IPS-15b (cell line): Measurements from ENCODE around the gene ELAVL3.
A peak's percentile ranks its signal among the peaks of the same experiment; 100 is the strongest.
"Not testable (repeated sequence)": the region's sequence is repeated elsewhere in the genome, so short reads cannot be mapped to it uniquely, and the experiment has no call there.

Experiments
- H3K27me3 ChIP-seq: one replicate; pipeline ENCODE4 v1.6.1; 2013; ENCODE audit warnings: low read length; ENCODE audit not compliant: control insufficient read depth, insufficient read depth
- H3K36me3 ChIP-seq: one replicate; pipeline ENCODE4 v1.6.1; 2013; ENCODE audit warnings: low read length; ENCODE audit not compliant: control insufficient read depth, insufficient read depth
- H3K4me1 ChIP-seq: one replicate; pipeline ENCODE4 v1.6.1; 2013; ENCODE audit warnings: mild to moderate bottlenecking, low read length; ENCODE audit not compliant: control insufficient read depth, insufficient read depth
- H3K4me3 ChIP-seq: one replicate; pipeline ENCODE4 v1.5.1; 2013; ENCODE audit warnings: low read depth, low read length
- H3K9ac ChIP-seq: one replicate; pipeline ENCODE4 v1.6.1; 2013; ENCODE audit warnings: low read depth, mild to moderate bottlenecking, low read length
- H3K9me3 ChIP-seq: one replicate; pipeline ENCODE4 v1.6.1; 2013; ENCODE audit warnings: mild to moderate bottlenecking, low read length; ENCODE audit not compliant: control insufficient read depth, insufficient read depth

The ELAVL3 gene

GRCh38 chr19:11422163-11423065 lies 58.4 kb downstream of the ELAVL3 start:
- Histone ChIP-seq H3K9ac (peak overlapping the region; percentile 47), H3K36me3 (no peaks in the 10 kb centered on the region), H3K27me3 (peaks cover 22% of the 10 kb centered on the region), H3K4me1 (peaks cover 4% of the 10 kb centered on the region), H3K9me3 (no peaks in the 10 kb centered on the region), H3K4me3 (peak overlapping the region; percentile 72)

GRCh38 chr19:11421371-11422098 lies 59.3 kb downstream of the ELAVL3 start:
- Histone ChIP-seq H3K4me1 (peaks cover 4% of the 10 kb centered on the region), H3K36me3 (no peaks in the 10 kb centered on the region), H3K9me3 (no peaks in the 10 kb centered on the region), H3K9ac (peak overlapping the region; percentile 60), H3K27me3 (peaks cover 22% of the 10 kb centered on the region), H3K4me3 (peak overlapping the region; percentile 72)

- peaks cover 22% of the 10 kb centered on the region for H3K27me3 ChIP-seq
- no peak overlapping the region for H3K9ac ChIP-seq
- peaks cover 4% of the 10 kb centered on the region for H3K4me1 ChIP-seq
- H3K4me3 ChIP-seq: peak overlapping the region; percentile 72
- no peaks in the 10 kb centered on the region for H3K36me3 ChIP-seq
- H3K9me3 ChIP-seq: no peaks in the 10 kb centered on the region
Observed at GRCh38 chr19:11420429-11421370, 60.1 kb downstream of the ELAVL3 start.

- Histone ChIP-seq H3K9me3 (no peaks in the 10 kb centered on the region), H3K27me3 (peaks cover 19% of the 10 kb centered on the region), H3K9ac (peak within 1 kb of the TSS; percentile 65), H3K4me1 (peaks cover 4% of the 10 kb centered on the region), H3K4me3 (peak within 1 kb of the TSS; percentile 89), H3K36me3 (no peaks in the 10 kb centered on the region)
Observed at GRCh38 chr19:11418549-11419506, 62.0 kb downstream of the ELAVL3 start, which contains the start of gene RGL3. Gene RGL3 (minus strand): TSS chr19:11419314. CDS start chr19:11419278, 36 bp downstream.

DNA sequence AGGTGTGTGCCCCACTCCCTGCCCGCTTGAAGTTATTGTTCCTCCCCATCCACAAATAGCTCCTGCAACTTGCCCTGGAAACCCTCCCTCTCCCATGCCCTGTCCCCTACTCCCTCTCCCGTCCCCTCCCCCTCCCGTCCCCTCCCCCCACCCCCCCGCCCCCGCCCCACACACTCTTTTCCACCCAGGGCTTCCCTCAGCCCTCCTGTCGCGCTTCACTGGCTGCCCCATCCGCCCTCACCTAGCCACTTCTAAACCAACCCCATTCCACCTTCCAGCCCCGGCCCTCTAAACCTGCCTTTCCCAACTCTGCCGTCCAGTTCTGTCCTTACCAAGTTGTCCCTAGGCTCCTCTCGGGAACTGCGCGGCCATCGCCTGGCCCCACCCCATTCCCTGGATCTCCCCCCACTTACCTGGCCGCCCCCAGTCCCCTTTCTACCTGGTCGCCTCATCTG lies 62.7 kb downstream of the ELAVL3 start:
- Histone ChIP-seq H3K9me3 (no peaks in the 10 kb centered on the region), H3K36me3 (no peaks in the 10 kb centered on the region), H3K4me1 (peaks cover 2% of the 10 kb centered on the region), H3K9ac (no peak overlapping the region), H3K4me3 (peak overlapping the region; percentile 89), H3K27me3 (peaks cover 14% of the 10 kb centered on the region)

- no peak overlapping the region for H3K4me3 ChIP-seq
- H3K27me3 ChIP-seq: peaks cover 11% of the 10 kb centered on the region
- H3K9ac ChIP-seq: no peak overlapping the region
- H3K36me3 ChIP-seq: no peaks in the 10 kb centered on the region
- H3K9me3 ChIP-seq: no peaks in the 10 kb centered on the region
- H3K4me1 ChIP-seq: peaks cover 2% of the 10 kb centered on the region
Observed at GRCh38 chr19:11416346-11417052, 64.3 kb downstream of the ELAVL3 start.

- peaks cover 2% of the 10 kb centered on the region for H3K27me3 ChIP-seq
- H3K9me3 ChIP-seq: no peaks in the 10 kb centered on the region
- H3K9ac ChIP-seq: no peak overlapping the region
- H3K36me3 ChIP-seq: no peaks in the 10 kb centered on the region
- no peaks in the 10 kb centered on the region for H3K4me1 ChIP-seq
- H3K4me3 ChIP-seq: no peak overlapping the region
Observed at GRCh38 chr19:11414544-11414943, 66.3 kb downstream of the ELAVL3 start.

DNA sequence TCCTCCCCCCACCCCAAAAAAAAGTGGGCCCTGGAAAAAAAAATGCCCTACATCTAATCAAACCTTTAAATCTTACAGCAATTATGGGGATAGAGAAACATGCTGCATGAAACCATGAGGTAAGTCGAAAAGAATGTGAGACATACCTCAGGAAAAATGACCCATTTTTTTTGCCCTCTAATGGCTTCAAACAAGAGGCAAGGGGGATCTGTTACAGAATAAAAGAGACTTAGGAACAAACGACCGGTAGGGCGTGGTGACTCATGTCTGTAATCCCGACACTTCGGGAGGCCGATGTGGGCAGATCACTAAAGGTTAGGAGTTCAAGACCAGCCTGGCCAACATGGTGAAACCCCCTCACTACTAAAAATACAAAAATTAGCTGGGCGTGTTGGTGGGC lies 70.2 kb downstream of the ELAVL3 start:
- Histone ChIP-seq H3K36me3 (no peaks in the 10 kb centered on the region), H3K4me1 (no peaks in the 10 kb centered on the region), H3K9ac (no peak overlapping the region), H3K27me3 (no peaks in the 10 kb centered on the region), H3K4me3 (no peak overlapping the region), H3K9me3 (no peaks in the 10 kb centered on the region)

DNA sequence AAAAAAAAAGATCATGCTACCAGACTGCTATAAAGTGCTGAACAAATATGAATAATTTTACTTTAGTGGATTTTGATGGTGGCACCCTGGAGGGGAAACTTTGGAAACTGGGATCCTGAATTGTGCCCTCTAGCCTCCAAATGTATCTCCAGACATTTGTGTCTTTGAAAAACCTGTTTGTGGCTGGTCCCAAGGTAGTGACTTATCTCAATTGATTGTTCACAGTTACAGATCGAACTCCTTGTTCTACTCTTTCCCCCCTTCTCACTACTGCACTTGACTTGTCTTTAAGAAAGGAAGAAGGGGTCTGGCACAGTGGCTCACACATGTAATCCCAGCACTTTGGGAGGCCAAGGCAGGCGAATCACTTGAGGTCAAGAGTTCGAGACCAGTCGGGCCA lies 72.3 kb downstream of the ELAVL3 start:
- Histone ChIP-seq H3K4me3 (no peak overlapping the region), H3K9me3 (no peaks in the 10 kb centered on the region), H3K36me3 (no peaks in the 10 kb centered on the region), H3K4me1 (no peaks in the 10 kb centered on the region), H3K9ac (no peak overlapping the region), H3K27me3 (no peaks in the 10 kb centered on the region)

- peak overlapping the region; percentile 52 for H3K4me3 ChIP-seq
- H3K36me3 ChIP-seq, H3K9me3 ChIP-seq, H3K27me3 ChIP-seq, H3K9ac ChIP-seq, H3K4me1 ChIP-seq: not testable (repeated sequence)
Observed at GRCh38 chr19:11406703-11407236, 74.1 kb downstream of the ELAVL3 start.
